ENCODE results near the gene CD79A. TPM values are rescaled to one million over a fixed set of nuclear protein-coding genes. Genes with fewer than 3 reads are reported as not detected.

Gene CD79A
- polyA plus RNA-seq, 4 donors = 0.45 to 10.5 (median 4.9) TPM

DNA sequence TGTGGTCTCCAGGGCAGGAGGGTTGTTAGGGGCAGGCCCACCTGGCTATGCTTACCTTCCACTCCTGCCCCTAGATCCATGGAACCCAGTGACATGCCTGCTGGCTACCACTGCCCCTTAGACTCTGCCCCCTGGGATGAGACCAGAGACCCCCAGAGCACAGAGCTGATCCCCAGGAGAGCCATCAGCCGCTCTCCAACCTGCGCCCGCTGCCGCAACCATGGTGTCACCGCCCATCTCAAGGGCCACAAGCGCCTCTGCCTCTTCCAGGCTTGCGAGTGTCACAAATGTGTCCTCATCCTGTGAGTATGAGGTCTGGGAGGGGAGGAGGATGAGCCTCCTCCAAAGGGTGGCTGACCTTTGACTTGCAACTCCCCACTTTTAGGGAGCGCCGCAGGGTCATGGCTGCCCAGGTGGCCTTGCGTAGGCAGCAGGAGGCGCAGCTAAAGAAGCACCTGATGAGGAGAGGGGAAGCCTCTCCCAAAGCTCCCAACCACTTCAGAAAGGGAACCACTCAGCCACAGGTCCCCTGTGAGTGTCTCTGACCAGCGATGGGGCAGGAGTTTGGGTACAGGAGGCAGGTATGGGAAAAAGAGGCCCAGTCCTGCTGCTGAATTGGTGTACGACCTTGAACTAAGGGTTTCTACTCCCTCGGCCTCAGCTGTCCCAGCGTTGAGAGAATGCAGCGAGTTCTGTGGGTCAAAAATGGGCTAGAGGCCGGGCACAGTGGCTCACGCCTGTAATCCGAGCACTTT lies 29.6 kb upstream of the CD79A start:
- Histone ChIP-seq H3K27ac (ENCODE audit: low read depth in 1 of 3, low read length in 2 of 3) (no peak overlapping the region), H3K36me3 (ENCODE audit: control insufficient read depth in 3 of 3, insufficient read depth in 2 of 3, low read depth in 1 of 3, low read length in 3 of 3) (no peaks in the 10 kb centered on the region), H3K4me3 (ENCODE audit: low read depth in 1 of 3, low read length in 3 of 3) (no peak overlapping the region), H3K27me3 (ENCODE audit: control insufficient read depth in 3 of 3, insufficient read depth in 3 of 3, low read length in 3 of 3) (peaks cover 0 to 8% (median 0%) of the 10 kb centered on the region in 3 donors), H3K4me1 (ENCODE audit: control insufficient read depth in 3 of 3, insufficient read depth in 2 of 3, low read depth in 1 of 3, low read length in 2 of 3) (no peaks in the 10 kb centered on the region), H3K9me3 (ENCODE audit: control insufficient read depth in 2 of 2, insufficient read depth in 1 of 2, low read depth in 1 of 2, low read length in 1 of 2) (peaks cover 0 to 2% of the 10 kb centered on the region in 2 donors)
- 88 to 90% (median 90%) methylated on average over 19 of the region's 19 CpGs for WGBS, 3 donors
- DNase-seq (no peak), FAIRE-seq (no peak)

DNA sequence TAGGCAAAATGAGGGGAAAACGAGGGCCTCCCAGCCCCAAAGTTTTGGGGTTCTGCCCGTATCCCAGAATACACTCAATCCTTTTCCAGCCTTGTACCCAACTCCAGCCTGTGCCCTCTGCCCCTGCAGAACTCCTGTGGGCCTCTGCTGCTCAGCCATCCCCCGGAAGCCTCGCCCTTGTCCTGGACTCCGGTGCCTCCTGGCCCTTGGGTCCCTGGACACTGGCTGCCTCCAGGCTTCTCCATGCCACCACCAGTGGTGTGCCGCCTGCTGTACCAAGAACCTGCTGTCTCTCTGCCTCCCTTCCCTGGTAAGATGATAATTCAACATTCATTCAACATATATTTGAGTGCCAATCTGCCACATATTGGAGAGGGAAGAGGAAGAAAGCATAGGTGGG lies 28.4 kb upstream of the CD79A start:
- Histone ChIP-seq H3K27me3 (ENCODE audit: control insufficient read depth in 3 of 3, insufficient read depth in 3 of 3, low read length in 3 of 3) (peaks cover 0 to 8% (median 0%) of the 10 kb centered on the region in 3 donors), H3K27ac (ENCODE audit: low read depth in 1 of 3, low read length in 2 of 3) (no peak overlapping the region), H3K4me3 (ENCODE audit: low read depth in 1 of 3, low read length in 3 of 3) (no peak overlapping the region), H3K4me1 (ENCODE audit: control insufficient read depth in 3 of 3, insufficient read depth in 2 of 3, low read depth in 1 of 3, low read length in 2 of 3) (no peaks in the 10 kb centered on the region), H3K36me3 (ENCODE audit: control insufficient read depth in 3 of 3, insufficient read depth in 2 of 3, low read depth in 1 of 3, low read length in 3 of 3) (no peaks in the 10 kb centered on the region), H3K9me3 (ENCODE audit: control insufficient read depth in 2 of 2, insufficient read depth in 1 of 2, low read depth in 1 of 2, low read length in 1 of 2) (peaks cover 0 to 2% of the 10 kb centered on the region in 2 donors)
- 72 to 87% (median 85%) methylated on average over 6 of the region's 6 CpGs for WGBS, 3 donors
- DNase-seq (no peak), FAIRE-seq (no peak)

DNA sequence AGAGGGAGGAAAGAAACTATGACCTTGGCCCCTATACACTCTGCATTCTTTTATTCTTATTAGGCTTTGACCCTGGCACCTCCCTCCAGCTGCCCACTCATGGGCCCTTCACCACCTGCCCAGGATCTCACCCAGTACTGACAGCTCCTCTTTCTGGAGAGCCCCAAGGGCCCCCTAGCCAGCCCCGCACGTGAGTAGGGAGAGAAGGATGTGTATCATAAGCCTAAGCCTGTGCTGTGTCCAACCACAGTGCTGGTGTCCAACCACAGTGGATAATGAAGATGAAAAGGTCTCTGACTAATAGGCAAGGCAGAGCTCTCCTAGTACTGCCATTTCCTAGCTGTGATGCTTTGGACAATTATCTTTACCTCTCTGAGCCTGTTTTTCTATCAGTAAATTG lies 28.0 kb upstream of the CD79A start:
- Histone ChIP-seq H3K4me1 (ENCODE audit: control insufficient read depth in 3 of 3, insufficient read depth in 2 of 3, low read depth in 1 of 3, low read length in 2 of 3) (no peaks in the 10 kb centered on the region), H3K9me3 (ENCODE audit: control insufficient read depth in 2 of 2, insufficient read depth in 1 of 2, low read depth in 1 of 2, low read length in 1 of 2) (peaks cover 0 to 2% of the 10 kb centered on the region in 2 donors), H3K36me3 (ENCODE audit: control insufficient read depth in 3 of 3, insufficient read depth in 2 of 3, low read depth in 1 of 3, low read length in 3 of 3) (no peaks in the 10 kb centered on the region), H3K27me3 (ENCODE audit: control insufficient read depth in 3 of 3, insufficient read depth in 3 of 3, low read length in 3 of 3) (peaks cover 0 to 12% (median 0%) of the 10 kb centered on the region in 3 donors), H3K4me3 (ENCODE audit: low read depth in 1 of 3, low read length in 3 of 3) (no peak overlapping the region), H3K27ac (ENCODE audit: low read depth in 1 of 3, low read length in 2 of 3) (no peak overlapping the region)
- FAIRE-seq (no peak), DNase-seq (no peak)
- 71 to 82% (median 75%) methylated on average over 2 of the region's 2 CpGs for WGBS, 3 donors

DNA sequence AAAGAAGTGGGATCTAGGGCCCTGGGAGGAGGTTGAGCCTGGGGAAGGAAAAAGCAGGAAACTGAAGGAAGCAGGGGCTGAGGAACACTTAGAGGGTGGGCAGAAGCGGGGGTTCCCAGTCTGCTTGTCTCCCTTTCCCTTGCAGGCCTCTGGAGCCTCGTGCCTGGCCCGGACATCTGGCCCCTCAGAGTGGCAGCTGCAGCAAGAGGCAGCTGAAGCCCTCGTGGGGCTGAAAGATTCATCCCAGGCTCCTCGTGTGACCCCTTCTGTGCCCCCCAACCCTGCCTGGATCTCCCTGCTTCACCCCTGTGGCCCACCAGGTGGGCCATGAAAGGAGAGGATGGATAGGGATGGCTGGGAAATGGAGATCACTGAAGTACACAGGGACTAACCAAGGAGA lies 26.7 kb upstream of the CD79A start:
- Histone ChIP-seq H3K4me1 (ENCODE audit: control insufficient read depth in 3 of 3, insufficient read depth in 2 of 3, low read depth in 1 of 3, low read length in 2 of 3) (no peaks in the 10 kb centered on the region), H3K9me3 (ENCODE audit: control insufficient read depth in 2 of 2, insufficient read depth in 1 of 2, low read depth in 1 of 2, low read length in 1 of 2) (no peaks in the 10 kb centered on the region), H3K4me3 (ENCODE audit: low read depth in 1 of 3, low read length in 3 of 3) (no peak overlapping the region), H3K27me3 (ENCODE audit: control insufficient read depth in 3 of 3, insufficient read depth in 3 of 3, low read length in 3 of 3) (peaks cover 0 to 8% (median 0%) of the 10 kb centered on the region in 3 donors), H3K27ac (ENCODE audit: low read depth in 1 of 3, low read length in 2 of 3) (no peak overlapping the region), H3K36me3 (ENCODE audit: control insufficient read depth in 3 of 3, insufficient read depth in 2 of 3, low read depth in 1 of 3, low read length in 3 of 3) (no peaks in the 10 kb centered on the region)
- DNase-seq (no peak), FAIRE-seq (no peak)
- 62 to 68% (median 65%) methylated on average over 5 of the region's 5 CpGs for WGBS, 3 donors

DNA sequence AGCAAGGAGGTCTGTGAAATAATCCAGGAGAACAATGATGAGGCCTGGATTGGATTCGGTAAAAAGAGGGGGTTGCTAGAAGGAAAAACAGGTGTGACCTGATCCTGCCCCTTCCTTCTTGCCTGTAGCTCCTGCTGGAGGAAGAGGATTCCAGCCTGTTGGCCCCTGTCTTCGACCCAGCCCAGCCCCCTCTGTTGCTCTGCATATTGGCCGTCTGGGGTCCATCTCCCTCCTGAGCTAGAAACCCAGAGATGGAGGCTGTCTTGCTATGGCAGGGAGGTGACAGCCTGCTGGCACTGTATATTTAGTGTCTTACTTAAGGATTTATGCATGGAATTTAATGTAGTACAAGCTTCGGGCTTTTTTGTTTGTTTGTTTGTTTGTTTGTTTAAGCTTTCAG lies 25.6 kb upstream of the CD79A start:
- Histone ChIP-seq H3K36me3 (ENCODE audit: control insufficient read depth in 3 of 3, insufficient read depth in 2 of 3, low read depth in 1 of 3, low read length in 3 of 3) (no peaks in the 10 kb centered on the region), H3K27ac (ENCODE audit: low read depth in 1 of 3, low read length in 2 of 3) (no peak overlapping the region), H3K4me1 (ENCODE audit: control insufficient read depth in 3 of 3, insufficient read depth in 2 of 3, low read depth in 1 of 3, low read length in 2 of 3) (no peaks in the 10 kb centered on the region), H3K4me3 (ENCODE audit: low read depth in 1 of 3, low read length in 3 of 3) (no peak overlapping the region), H3K27me3 (ENCODE audit: control insufficient read depth in 3 of 3, insufficient read depth in 3 of 3, low read length in 3 of 3) (peaks cover 0 to 8% (median 0%) of the 10 kb centered on the region in 3 donors), H3K9me3 (ENCODE audit: control insufficient read depth in 2 of 2, insufficient read depth in 1 of 2, low read depth in 1 of 2, low read length in 1 of 2) (no peaks in the 10 kb centered on the region)
- no peak for FAIRE-seq
- DNase-seq = no peak
- 37 to 45% (median 42%) methylated on average over 4 of the region's 4 CpGs for WGBS, 3 donors

DNA sequence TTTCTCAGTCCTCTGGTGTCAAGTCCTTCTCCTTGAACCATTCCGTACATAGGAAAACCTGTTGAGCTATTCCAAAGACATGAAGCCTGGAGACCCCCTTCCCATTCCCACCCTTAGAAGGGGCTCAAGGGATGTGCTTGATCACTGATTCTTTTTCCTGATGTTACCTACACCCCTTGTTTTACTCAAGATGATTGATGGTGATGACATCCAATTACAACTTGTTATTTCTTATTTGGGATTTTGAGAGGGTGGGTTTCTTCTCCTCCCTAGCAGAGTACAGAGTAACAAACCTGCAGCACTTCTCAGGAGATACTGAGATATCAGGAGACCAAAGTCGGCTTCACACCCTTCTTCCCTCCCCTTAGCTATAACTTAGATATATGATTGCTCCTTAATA lies 23.7 kb upstream of the CD79A start:
- DNase-seq (no peak), FAIRE-seq (no peak)
- Histone ChIP-seq H3K27me3 (ENCODE audit: control insufficient read depth in 3 of 3, insufficient read depth in 3 of 3, low read length in 3 of 3) (peaks cover 0 to 8% (median 0%) of the 10 kb centered on the region in 3 donors), H3K27ac (ENCODE audit: low read depth in 1 of 3, low read length in 2 of 3) (no peak overlapping the region), H3K4me1 (ENCODE audit: control insufficient read depth in 3 of 3, insufficient read depth in 2 of 3, low read depth in 1 of 3, low read length in 2 of 3) (no peaks in the 10 kb centered on the region), H3K36me3 (ENCODE audit: control insufficient read depth in 3 of 3, insufficient read depth in 2 of 3, low read depth in 1 of 3, low read length in 3 of 3) (no peaks in the 10 kb centered on the region), H3K4me3 (ENCODE audit: low read depth in 1 of 3, low read length in 3 of 3) (no peak overlapping the region), H3K9me3 (ENCODE audit: control insufficient read depth in 2 of 2, insufficient read depth in 1 of 2, low read depth in 1 of 2, low read length in 1 of 2) (no peaks in the 10 kb centered on the region)
- WGBS, 3 donors = 26 to 78% (median 50%) methylated on average over 2 of the region's 2 CpGs

DNA sequence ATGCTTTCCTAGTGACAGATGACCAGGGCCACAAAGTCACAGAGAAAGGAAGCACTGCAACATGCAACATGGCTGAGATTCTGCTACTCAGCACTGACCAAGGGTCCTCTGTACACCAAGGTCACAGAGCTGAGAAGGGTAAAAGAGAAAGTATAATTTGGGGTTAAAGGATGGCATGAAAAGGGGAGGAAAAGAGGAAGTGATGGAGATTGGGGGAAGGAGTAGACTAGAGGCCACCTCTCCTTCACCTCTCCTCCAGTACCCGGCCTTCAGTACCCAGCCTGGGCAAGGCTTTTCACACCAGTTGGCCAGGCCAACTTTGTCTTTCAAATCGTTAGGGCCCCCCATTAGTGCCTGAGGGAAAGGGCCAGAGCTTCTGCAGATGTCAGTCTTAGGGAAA lies 23.3 kb upstream of the CD79A start:
- FAIRE-seq = no peak
- no peak overlapping the region for H3K4me3 ChIP-seq (ENCODE audit: low read depth in 1 of 3, low read length in 3 of 3)
- 65 to 76% (median 70%) methylated on average over 2 of the region's 2 CpGs for WGBS, 3 donors
- H3K36me3 ChIP-seq (ENCODE audit: control insufficient read depth in 3 of 3, insufficient read depth in 2 of 3, low read depth in 1 of 3, low read length in 3 of 3) = no peaks in the 10 kb centered on the region
- DNase-seq = no peak
- H3K4me1 ChIP-seq (ENCODE audit: control insufficient read depth in 3 of 3, insufficient read depth in 2 of 3, low read depth in 1 of 3, low read length in 2 of 3) = no peaks in the 10 kb centered on the region
- peaks cover 0 to 8% (median 0%) of the 10 kb centered on the region in 3 donors for H3K27me3 ChIP-seq (ENCODE audit: control insufficient read depth in 3 of 3, insufficient read depth in 3 of 3, low read length in 3 of 3)
- H3K27ac ChIP-seq (ENCODE audit: low read depth in 1 of 3, low read length in 2 of 3) = no peak overlapping the region
- no peaks in the 10 kb centered on the region for H3K9me3 ChIP-seq (ENCODE audit: control insufficient read depth in 2 of 2, insufficient read depth in 1 of 2, low read depth in 1 of 2, low read length in 1 of 2)

DNA sequence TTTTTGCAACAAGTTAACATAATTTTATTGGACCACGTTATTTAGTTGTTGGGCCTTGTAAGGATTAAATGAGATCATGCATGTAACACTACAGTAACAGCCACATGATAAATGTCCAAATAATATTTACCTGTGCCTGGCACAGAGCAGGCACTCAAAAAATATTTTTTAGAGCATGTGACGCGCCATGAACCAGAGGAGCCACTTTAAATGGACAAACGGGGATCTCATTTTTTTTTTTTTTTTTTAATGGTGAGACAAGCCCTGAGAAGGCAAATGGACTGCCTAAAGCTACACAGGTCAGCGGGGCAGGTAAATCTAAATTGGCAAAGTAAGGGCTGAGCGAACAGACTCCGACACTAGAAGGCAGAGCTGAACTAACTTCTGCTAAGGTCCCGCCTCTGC lies 17.9 kb upstream of the CD79A start:
- FAIRE-seq (no peak), DNase-seq (no peak)
- H3K4me3 ChIP-seq (ENCODE audit: low read depth in 1 of 3, low read length in 3 of 3) = peak overlapping the region in 1 of 3 donors; percentile 56
- peaks cover 3 to 33% (median 10%) of the 10 kb centered on the region in 3 donors for H3K36me3 ChIP-seq (ENCODE audit: control insufficient read depth in 3 of 3, insufficient read depth in 2 of 3, low read depth in 1 of 3, low read length in 3 of 3)
- 1 to 3% (median 2%) methylated on average over 8 of the region's 8 CpGs for WGBS, 3 donors
- peaks cover 7 to 25% (median 12%) of the 10 kb centered on the region in 3 donors for H3K4me1 ChIP-seq (ENCODE audit: control insufficient read depth in 3 of 3, insufficient read depth in 2 of 3, low read depth in 1 of 3, low read length in 2 of 3)
- H3K27ac ChIP-seq (ENCODE audit: low read depth in 1 of 3, low read length in 2 of 3) = peak overlapping the region; percentile 34 to 87 (median 66)
- no peaks in the 10 kb centered on the region for H3K27me3 ChIP-seq (ENCODE audit: control insufficient read depth in 3 of 3, insufficient read depth in 3 of 3, low read length in 3 of 3)
- no peaks in the 10 kb centered on the region for H3K9me3 ChIP-seq (ENCODE audit: control insufficient read depth in 2 of 2, insufficient read depth in 1 of 2, low read depth in 1 of 2, low read length in 1 of 2)
